HepG2 (cell line): ENCODE data around the gene GABRA4. TPM values are rescaled to one million over a fixed set of nuclear protein-coding genes. Genes with fewer than 3 reads are reported as not detected.
A peak's percentile ranks its signal among the peaks of the same experiment; 100 is the strongest.

Experiments used
- AGO1 ChIP-seq: fragments of 200-400 bp; formaldehyde crosslinking; IDR thresholded peaks from 2 replicates; pipeline ENCODE4 v1.6.1; 2017; ENCODE audit warnings: mild to moderate bottlenecking, low read depth, low read length, moderate library complexity; ENCODE audit not compliant: poor library complexity, severe bottlenecking
- ATF7 ChIP-seq, 2 experiments: fragments of 450-650 bp in 1 of 2; sonication (generic) in 1 of 2; formaldehyde crosslinking in 1 of 2; IDR thresholded peaks; 2 replicates each; pipeline versions ENCODE4 v1.4.0 to v1.6.1; 2016 to 2020; ENCODE audit warnings: antibody characterized with exemption in 1 of 2, mild to moderate bottlenecking in 1 of 2, missing genetic modification reagents in 1 of 2
- BORCS8-MEF2B ChIP-seq: sonication (generic); formaldehyde crosslinking; IDR thresholded peaks from 2 replicates; pipeline ENCODE4 v1.8.0; 2022; ENCODE audit warnings: mild to moderate bottlenecking, missing genetic modification reagents
- DPF2 ChIP-seq: sonication (generic); formaldehyde crosslinking; IDR thresholded peaks from 2 replicates; pipeline ENCODE4 v1.4.0; 2020; ENCODE audit warnings: mild to moderate bottlenecking, low read depth, missing genetic modification reagents, borderline replicate concordance
- FOXK2 ChIP-seq: fragments of 450-650 bp; IDR thresholded peaks from 2 replicates; pipeline ENCODE4 v1.6.1; 2016
- FOXM1 ChIP-seq: sonication (generic); formaldehyde crosslinking; IDR thresholded peaks from 2 replicates; pipeline ENCODE4 v1.5.0; 2020; ENCODE audit warnings: missing genetic modification reagents
- FOXO1 ChIP-seq: sonication (generic); formaldehyde crosslinking; IDR thresholded peaks from 2 replicates; pipeline ENCODE4 v1.4.0; 2020; ENCODE audit warnings: missing genetic modification reagents
- GATAD2A ChIP-seq: IDR thresholded peaks from 2 replicates; pipeline ENCODE4 v1.6.1; 2016
- HNRNPH1 ChIP-seq: fragments of 200-400 bp; formaldehyde crosslinking; optimal IDR thresholded peaks from 2 replicates; pipeline ENCODE3; 2017; ENCODE audit warnings: mild to moderate bottlenecking, low read depth, low read length
- JARID2 ChIP-seq: sonication (generic); formaldehyde crosslinking; IDR thresholded peaks from 2 replicates; pipeline ENCODE4 v1.8.1; 2023; ENCODE audit warnings: missing genetic modification reagents, inconsistent platforms; ENCODE audit not compliant: insufficient replicate concordance
- MBD4 ChIP-seq: IDR thresholded peaks from 2 replicates; pipeline ENCODE4 v1.6.1; 2012; ENCODE audit warnings: low read length, inconsistent platforms, borderline replicate concordance
- MIER2 ChIP-seq: IDR thresholded peaks from 2 replicates; pipeline ENCODE4 v1.6.1; 2016; ENCODE audit warnings: missing biosample characterization, missing genetic modification reagents
- MZF1 ChIP-seq: sonication (generic); formaldehyde crosslinking; IDR thresholded peaks from 2 replicates; pipeline ENCODE4 v1.8.1; 2023; ENCODE audit warnings: mild to moderate bottlenecking, missing genetic modification reagents, borderline replicate concordance
- NFE2L2 ChIP-seq: fragments of 150-350 bp; IDR thresholded peaks from 2 replicates; pipeline ENCODE4 v1.6.1; 2014; ENCODE audit warnings: low read length
- NFRKB ChIP-seq: fragments of 450-650 bp; IDR thresholded peaks from 2 replicates; pipeline ENCODE4 v1.6.1; 2017
- PAWR ChIP-seq: sonication (generic); formaldehyde crosslinking; IDR thresholded peaks from 2 replicates; pipeline ENCODE4 v1.4.0; 2020; ENCODE audit warnings: missing genetic modification reagents, mild to moderate bottlenecking, borderline replicate concordance
- PTBP1 ChIP-seq: fragments of 200-400 bp; formaldehyde crosslinking; IDR thresholded peaks from 2 replicates; pipeline ENCODE4 v1.6.1; 2018; ENCODE audit warnings: low read length, low read depth; ENCODE audit not compliant: poor library complexity, severe bottlenecking
- U2AF2 ChIP-seq: fragments of 200-400 bp; formaldehyde crosslinking; IDR thresholded peaks from 2 replicates; pipeline ENCODE4 v1.6.1; 2017; ENCODE audit warnings: low read depth, mild to moderate bottlenecking, low read length
- YY1 ChIP-seq: IDR thresholded peaks from 2 replicates; pipeline ENCODE4 v1.6.1; 2011; ENCODE audit warnings: low read length, low read depth, moderate library complexity, mild to moderate bottlenecking; ENCODE audit not compliant: insufficient read depth, insufficient replicate concordance
- ZBTB39 ChIP-seq: sonication (generic); formaldehyde crosslinking; IDR thresholded peaks from 2 replicates; pipeline ENCODE4 v1.5.0; 2020; ENCODE audit warnings: missing genetic modification reagents
- ZNF329 ChIP-seq: sonication (generic); formaldehyde crosslinking; IDR thresholded peaks from 2 replicates; pipeline ENCODE4 v1.9.0; 2021; ENCODE audit warnings: low read depth, mild to moderate bottlenecking, missing genetic modification reagents
- ZNF687 ChIP-seq: sonication (generic); formaldehyde crosslinking; IDR thresholded peaks from 2 replicates; pipeline ENCODE4 v1.5.1; 2020; ENCODE audit warnings: mild to moderate bottlenecking, missing genetic modification reagents, moderate library complexity
- polyA plus RNA-seq, 8 experiments: library from polyadenylated mRNA; depleted of rRNA in 3 of 8; stranded (reverse) in 7 of 8; unstranded in 1 of 8; fragments of >200 nt; fragmentation: Illumina TruSeq in 4 of 8; extraction: Trizol in 4 of 8; gene quantifications; 2 replicates each; pipeline versions ENCODE4 v1.2.1 to v1.2.3, GENCODE V29; 2011 to 2016; ENCODE audit warnings: low read depth in 4 of 8, missing spikeins in 1 of 8, mixed read lengths in 1 of 8; ENCODE audit not compliant: insufficient read depth in 1 of 8
- total RNA-seq, 5 experiments: library from RNA; depleted of rRNA; stranded (reverse); fragments of >200 nt; fragmentation: Illumina TruSeq; extraction: Trizol; gene quantifications; 2 replicates each; pipeline ENCODE4 v1.2.3, GENCODE V29; 2016; ENCODE audit warnings: low read depth in 1 of 5
- TF ChIP-seq, protein P1 (sequence below): sonication (generic); formaldehyde crosslinking; IDR thresholded peaks from 2 replicates; pipeline ENCODE4 v1.8.0; 2022; ENCODE audit warnings: mild to moderate bottlenecking, missing genetic modification reagents

The GABRA4 gene
- total and polyA plus RNA-seq, 2 of the 13 experiments (the other 11 are each of a cell fraction or from before 2014, with no cell fraction given) = not detected

DNA sequence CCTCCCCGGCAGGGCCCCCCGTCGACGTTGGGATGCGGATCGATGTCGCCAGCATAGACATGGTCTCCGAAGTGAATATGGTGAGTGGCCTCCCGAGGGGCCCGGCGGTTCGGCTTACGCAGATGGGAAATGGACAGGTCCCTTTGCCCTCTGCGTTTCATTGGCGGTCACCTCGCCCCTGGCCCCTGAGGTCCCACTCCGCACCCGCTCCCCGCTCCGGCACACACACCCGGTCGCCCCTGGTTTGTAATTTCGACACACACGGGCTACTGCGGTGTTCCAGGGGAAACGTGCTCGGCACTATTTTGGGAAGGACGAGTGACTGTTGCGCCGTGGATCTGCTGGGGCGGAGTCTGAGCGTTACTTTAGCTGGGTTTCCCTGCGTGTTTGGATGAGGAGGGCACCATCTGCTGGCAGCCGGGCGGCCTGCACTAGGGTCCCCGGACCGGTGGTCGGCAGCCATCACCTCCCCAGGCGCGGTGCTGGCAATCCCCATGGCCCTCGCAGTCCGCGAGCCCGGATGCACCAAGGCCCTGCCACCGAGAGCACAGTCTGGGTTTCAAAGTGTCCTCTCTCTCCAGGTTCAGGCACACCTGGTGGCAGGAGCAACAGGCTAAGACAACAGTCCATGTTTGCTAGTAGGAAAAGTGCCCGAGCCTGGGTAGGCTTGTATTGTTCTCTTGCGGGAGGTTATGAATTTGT, 39.2 kb upstream of the GABRA4 start (continued):
- peak; percentile 53 for TF ChIP-seq ZNF687 (CRISPR knock-in tag)
- no peak for TF ChIP-seq HNRNPH1
- no peak for TF ChIP-seq NFE2L2
- no peak for TF ChIP-seq FOXK2
- peak; percentile 73 for TF ChIP-seq YY1
- TF ChIP-seq NFRKB = no peak
- no peak for TF ChIP-seq ZBTB39
- TF ChIP-seq ATF7 (IDR thresholded peaks at IDR 0.05) = no peak
- TF ChIP-seq ATF7 (CRISPR knock-in tag; IDR thresholded peaks at IDR 0.05) = no peak
- TF ChIP-seq PTBP1 = no peak
- no peak for TF ChIP-seq DPF2 (CRISPR knock-in tag)
- no peak for TF ChIP-seq ZNF329
- no peak for TF ChIP-seq MIER2 (CRISPR knock-in tag)
- no peak for TF ChIP-seq FOXM1 (CRISPR knock-in tag)
- TF ChIP-seq, protein P1, sequence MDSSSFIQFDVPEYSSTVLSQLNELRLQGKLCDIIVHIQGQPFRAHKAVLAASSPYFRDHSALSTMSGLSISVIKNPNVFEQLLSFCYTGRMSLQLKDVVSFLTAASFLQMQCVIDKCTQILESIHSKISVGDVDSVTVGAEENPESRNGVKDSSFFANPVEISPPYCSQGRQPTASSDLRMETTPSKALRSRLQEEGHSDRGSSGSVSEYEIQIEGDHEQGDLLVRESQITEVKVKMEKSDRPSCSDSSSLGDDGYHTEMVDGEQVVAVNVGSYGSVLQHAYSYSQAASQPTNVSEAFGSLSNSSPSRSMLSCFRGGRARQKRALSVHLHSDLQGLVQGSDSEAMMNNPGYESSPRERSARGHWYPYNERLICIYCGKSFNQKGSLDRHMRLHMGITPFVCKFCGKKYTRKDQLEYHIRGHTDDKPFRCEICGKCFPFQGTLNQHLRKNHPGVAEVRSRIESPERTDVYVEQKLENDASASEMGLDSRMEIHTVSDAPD (CRISPR knock-in tag) = no peak
- 0 out of 2 replicates have a peak, but pooled peaks have one; percentile 38 for TF ChIP-seq GATAD2A (CRISPR knock-in tag)
- no peak for TF ChIP-seq MZF1 (CRISPR knock-in tag)
- TF ChIP-seq BORCS8-MEF2B (CRISPR knock-in tag) = 0 out of 2 replicates have a peak, but pooled peaks have one; percentile 25
- no peak for TF ChIP-seq AGO1
- no peak for TF ChIP-seq MBD4
- TF ChIP-seq FOXO1 (CRISPR knock-in tag) = 0 out of 2 replicates have a peak, but pooled peaks have one; percentile 40
- TF ChIP-seq U2AF2 = no peak
- TF ChIP-seq JARID2 (CRISPR knock-in tag) = no peak
- TF ChIP-seq PAWR (CRISPR knock-in tag) = no peak
